B cell (primary cell): ENCODE results near the gene ZBED1. TPM values are rescaled to one million over a fixed set of nuclear protein-coding genes. Genes with fewer than 3 reads are reported as not detected.

Source experiments
- ATAC-seq: fragments of 200-7000 bp; cut with Tn5 transposase; one replicate; pipeline ENCODE4 v1.10.0; 2021; ENCODE audit warnings: low read depth, mild to moderate bottlenecking, moderate number of reproducible peaks, moderate library complexity
- CTCF ChIA-PET: fragments of 350-600 bp; sonication (Branson Sonifier 250); formaldehyde crosslinking; loops from one replicate; lab custom pipeline; 2021; ENCODE audit warnings: antibody characterized with exemption, inconsistent platforms; lab: Charles Lee
- POLR2A ChIA-PET: fragments of 350-600 bp; sonication (Branson Sonifier 250); formaldehyde crosslinking; loops from one replicate; lab custom pipeline; 2021; ENCODE audit warnings: antibody characterized with exemption; lab: Charles Lee
- DNase-seq: peaks from one replicate; pipeline ENCODE4 v3.0.0; 2013
- H2AFZ ChIP-seq: 2 replicates; pipeline ENCODE4 v1.6.1; 2012; ENCODE audit warnings: mild to moderate bottlenecking, low read depth, low read length; ENCODE audit not compliant: insufficient read depth, poor library complexity, severe bottlenecking
- H3K27ac ChIP-seq, 2 donors: 1 replicate in 1 of 2; 2 replicates in 1 of 2; pipeline ENCODE4 v1.5.1; 2012 to 2013; ENCODE audit warnings: low read length in 2 of 2, mild to moderate bottlenecking in 2 of 2, moderate library complexity in 1 of 2
- H3K27me3 ChIP-seq, 4 experiments: fragments of 200-600 bp in 1 of 4; sonication (generic) in 1 of 4; replicated peaks in 1 of 4; 1 replicate in 2 of 4; 2 replicates in 2 of 4; pipeline versions ENCODE4 v1.6.1 to v1.7.0; 2013 to 2016; ENCODE audit warnings: low read length in 3 of 4, mild to moderate bottlenecking in 2 of 4, mixed read lengths in 1 of 4, moderate library complexity in 1 of 4; ENCODE audit not compliant: insufficient read depth in 4 of 4, control insufficient read depth in 3 of 4; ENCODE audit errors: control extremely low read depth in 1 of 4
- H3K36me3 ChIP-seq, 2 experiments: replicated peaks in 1 of 2; 1 replicate in 1 of 2; 2 replicates in 1 of 2; pipeline versions ENCODE4 v1.6.1 to v1.7.1; 2013; ENCODE audit warnings: low read length in 1 of 2; ENCODE audit not compliant: insufficient read depth in 2 of 2, control insufficient read depth in 1 of 2; ENCODE audit errors: control extremely low read depth in 1 of 2, extremely low read depth in 1 of 2
- H3K4me1 ChIP-seq, 2 donors: fragments of 200-600 bp in 1 of 2; sonication (generic) in 1 of 2; 1 replicate in 1 of 2; 2 replicates in 1 of 2; pipeline versions ENCODE4 v1.5.1 to v1.6.1; 2013 to 2017; ENCODE audit warnings: low read length in 2 of 2; ENCODE audit not compliant: control insufficient read depth in 2 of 2, insufficient read depth in 2 of 2
- H3K4me2 ChIP-seq: replicated peaks from 2 replicates; pipeline ENCODE3; 2012; ENCODE audit warnings: mild to moderate bottlenecking, low read depth, low read length; ENCODE audit not compliant: poor library complexity, severe bottlenecking
- H3K4me3 ChIP-seq, 5 experiments: fragments of 200-600 bp in 1 of 5; sonication (generic) in 1 of 5; 1 replicate in 3 of 5; 2 replicates in 2 of 5; pipeline versions ENCODE4 v1.5.1 to v1.7.0; 2011 to 2016; ENCODE audit warnings: low read length in 4 of 5, mild to moderate bottlenecking in 4 of 5, low read depth in 2 of 5, control low read depth in 1 of 5, moderate library complexity in 1 of 5; ENCODE audit not compliant: insufficient read depth in 1 of 5; ENCODE audit errors: control extremely low read depth in 1 of 5, extremely low read depth in 1 of 5
- H3K79me2 ChIP-seq: fragments of 200-600 bp; sonication (generic); one replicate; pipeline ENCODE4 v1.6.0; 2016; ENCODE audit warnings: low read length; ENCODE audit not compliant: control insufficient read depth, insufficient read depth
- H3K9ac ChIP-seq: fragments of 200-600 bp; sonication (generic); 2 replicates; pipeline ENCODE4 v1.6.1; 2017; ENCODE audit warnings: mild to moderate bottlenecking, low read length, moderate library complexity
- H3K9me3 ChIP-seq, 3 donors: one replicate each; pipeline versions ENCODE4 v1.6.1 to v1.7.1; 2013; ENCODE audit warnings: low read length in 2 of 3; ENCODE audit not compliant: control insufficient read depth in 2 of 3, insufficient read depth in 1 of 3; ENCODE audit errors: control extremely low read depth in 1 of 3
- H4K20me1 ChIP-seq: 2 replicates; pipeline ENCODE4 v1.6.0; 2012; ENCODE audit warnings: mild to moderate bottlenecking, low read length; ENCODE audit not compliant: insufficient read depth, control insufficient read depth, poor library complexity, severe bottlenecking
- H3K27ac Mint-ChIP-seq: one replicate; pipeline ENCODE4 v1.8.0; 2021; ENCODE audit warnings: mixed read lengths
- H3K27me3 Mint-ChIP-seq: one replicate; pipeline ENCODE4 v1.8.0; 2021; ENCODE audit warnings: mixed read lengths
- H3K4me1 Mint-ChIP-seq: one replicate; pipeline ENCODE4 v1.8.0; 2021; ENCODE audit warnings: mixed read lengths
- H3K4me3 Mint-ChIP-seq: one replicate; pipeline ENCODE4 v1.8.0; 2021; ENCODE audit warnings: mixed read lengths
- H3K9me3 Mint-ChIP-seq: one replicate; pipeline ENCODE4 v1.8.0; 2022; ENCODE audit warnings: mixed read lengths; ENCODE audit not compliant: insufficient read depth
- CTCF ChIP-seq: fragments of 200-600 bp; IDR thresholded peaks from one replicate; pipeline ENCODE4 v1.8.0; 2022; ENCODE audit warnings: antibody characterized with exemption, mild to moderate bottlenecking
- EZH2 ChIP-seq: IDR thresholded peaks from 2 replicates; pipeline ENCODE4 v1.6.1; 2012; ENCODE audit warnings: borderline replicate concordance, low read depth, mild to moderate bottlenecking, moderate library complexity, low read length; ENCODE audit not compliant: insufficient read depth, poor library complexity, severe bottlenecking
- WGBS: methylation state at CpG from one replicate; pipeline ENCODE4 v1.1.5; 2013; ENCODE audit warnings: missing lambda C conversion rate; ENCODE audit not compliant: insufficient coverage; 5-methylcytosine and 5-hydroxymethylcytosine counted together
- intact Hi-C: fragments of 100-400 bp; cut with micrococcal nuclease; formaldehyde crosslinking; loops from one replicate; pipeline ENCODE4 v1.10.0; 2022
- polyA plus RNA-seq: library from polyadenylated mRNA; depleted of rRNA; stranded (reverse); fragments of >200 nt; gene quantifications from 2 replicates; pipeline ENCODE4 v1.2.3, GENCODE V29; 2012
- total RNA-seq, 2 donors: library from RNA; stranded (reverse); fragments of 120-200 nt in 1 of 2; gene quantifications; 1 replicate in 1 of 2; 2 replicates in 1 of 2; pipeline versions ENCODE4 v1.2.3 to v1.2.4, GENCODE V29; 2013 to 2022

The ZBED1 gene
- total and polyA plus RNA-seq, 2 donors (not counting 1 experiment from before 2014, with no cell fraction given), result 20.3 to 44.7 TPM

- WGBS, result 95% methylated on average over 14 of the region's 20 CpGs
- TF ChIP-seq CTCF, result no peak
- no peak for TF ChIP-seq EZH2
- Histone ChIP-seq H4K20me1 (peaks cover 48% of the 10 kb centered on the region), H3K4me2 (no peak overlapping the region), H3K4me3 (no peak overlapping the region), H3K9me3 (peaks cover 0 to 13% (median 3%) of the 10 kb centered on the region in 3 donors), H3K36me3 (no peaks in the 10 kb centered on the region), H2AFZ (no peak overlapping the region), H3K9ac (no peak overlapping the region), H3K27ac (no peak overlapping the region), H3K27me3 (no peaks in the 10 kb centered on the region), H3K79me2 (peaks cover 73% of the 10 kb centered on the region), H3K4me1 (no peaks in the 10 kb centered on the region)
- Mint-ChIP-seq H3K9me3 (no peaks in the 10 kb centered on the region), H3K27ac (no peak overlapping the region), H3K27me3 (no peaks in the 10 kb centered on the region), H3K4me3 (no peak overlapping the region), H3K4me1 (peaks cover under 1% of the 10 kb centered on the region)
- DNase-seq (no peak), ATAC-seq (no peak)
- intact Hi-C loops, result no loop called here
- ChIA-PET CTCF (no interaction called here), POLR2A (no interaction called here)
Measured at GRCh38 chrX:2466876-2467656, 33.7 kb downstream of the ZBED1 start.

- Histone ChIP-seq H3K27ac (no peak overlapping the region), H3K9me3 (peaks cover 0 to 5% (median under 1%) of the 10 kb centered on the region in 3 donors), H3K9ac (no peak overlapping the region), H3K4me2 (no peak overlapping the region), H3K36me3 (no peaks in the 10 kb centered on the region), H3K79me2 (peaks cover 54% of the 10 kb centered on the region), H3K4me3 (no peak overlapping the region), H3K27me3 (no peaks in the 10 kb centered on the region), H4K20me1 (peaks cover 43% of the 10 kb centered on the region), H3K4me1 (no peaks in the 10 kb centered on the region), H2AFZ (no peak overlapping the region)
- Mint-ChIP-seq H3K27me3 (no peaks in the 10 kb centered on the region), H3K4me1 (peaks cover 6% of the 10 kb centered on the region), H3K4me3 (no peak overlapping the region), H3K9me3 (no peaks in the 10 kb centered on the region), H3K27ac (no peak overlapping the region)
- CTCF ChIA-PET, result no interaction called here
- WGBS, result 98% methylated on average over 15 of the region's 15 CpGs
- intact Hi-C loops, result no loop called here
- no peak for DNase-seq
- POLR2A ChIA-PET, result no interaction called here
- TF ChIP-seq CTCF (no peak), EZH2 (no peak)
- no peak for ATAC-seq
Measured at GRCh38 chrX:2464677-2465166, 36.1 kb downstream of the ZBED1 start.
